Activated T-cell treated with anti-CD3 and anti-CD28 coated beads, Interleukin-2, amount 50 U/mL, for 72 hours (primary cell): ENCODE results near the gene KCNMA1. TPM values are rescaled to one million over a fixed set of nuclear protein-coding genes. Genes with fewer than 3 reads are reported as not detected.
A peak's percentile ranks its signal among the peaks of the same experiment; 100 is the strongest.

ENCODE experiments used
- ATAC-seq, 2 donors: fragments of 150-1000 bp; cut with Tn5 transposase; replicated peaks in 1 of 2; 2 replicates each; pipeline ENCODE4 v1.10.0; 2021; ENCODE audit warnings: moderate library complexity in 2 of 2, mild to moderate bottlenecking in 1 of 2
- DNase-seq, 2 donors: peaks; one replicate each; pipeline ENCODE4 v3.0.0; 2021 to 2022; ENCODE audit warnings: mixed read lengths in 1 of 2
- H3K27ac Mint-ChIP-seq: one replicate; pipeline ENCODE4 v1.8.0; 2022; ENCODE audit warnings: mild to moderate bottlenecking, moderate library complexity, mixed read lengths
- H3K27me3 Mint-ChIP-seq: one replicate; pipeline ENCODE4 v1.8.0; 2022; ENCODE audit warnings: low read depth, mixed read lengths
- H3K36me3 Mint-ChIP-seq, 2 donors: one replicate each; pipeline ENCODE4 v1.8.0; 2022; ENCODE audit warnings: mixed read lengths in 2 of 2, mild to moderate bottlenecking in 1 of 2; ENCODE audit not compliant: insufficient read depth in 2 of 2
- H3K4me1 Mint-ChIP-seq: one replicate; pipeline ENCODE4 v1.8.0; 2022; ENCODE audit warnings: low read depth, mixed read lengths
- H3K4me3 Mint-ChIP-seq, 2 donors: one replicate each; pipeline ENCODE4 v1.8.0; 2022; ENCODE audit warnings: mild to moderate bottlenecking in 2 of 2, mixed read lengths in 2 of 2, moderate library complexity in 2 of 2
- H3K9me3 Mint-ChIP-seq, 2 donors: one replicate each; pipeline ENCODE4 v1.8.0; 2022; ENCODE audit warnings: mixed read lengths in 2 of 2
- total RNA-seq, 2 donors: library from RNA; stranded (reverse); gene quantifications; one replicate each; pipeline ENCODE4 v1.2.3, GENCODE V29; 2022

Gene KCNMA1
- total RNA-seq, 2 donors from 2014 or later, result 0.55 to 1.0 TPM

- DNase-seq (no peak), ATAC-seq (no peak)
- no peaks in the 10 kb centered on the region for H3K36me3 Mint-ChIP-seq
- no peak overlapping the region for H3K4me3 Mint-ChIP-seq
- H3K4me1 Mint-ChIP-seq, result no peaks in the 10 kb centered on the region
- no peaks in the 10 kb centered on the region for H3K9me3 Mint-ChIP-seq
- H3K27ac Mint-ChIP-seq, result no peak overlapping the region
- H3K27me3 Mint-ChIP-seq, result peaks cover 19% of the 10 kb centered on the region
These were observed 124.4 kb downstream of the KCNMA1 start for GRCh38 chr10:77513220-77513619.

- DNase-seq, result no peak
- H3K27me3 Mint-ChIP-seq, result peaks cover 23% of the 10 kb centered on the region
- no peaks in the 10 kb centered on the region for H3K36me3 Mint-ChIP-seq
- H3K4me3 Mint-ChIP-seq, result no peak overlapping the region
- ATAC-seq, result no peak
- no peaks in the 10 kb centered on the region for H3K4me1 Mint-ChIP-seq
- no peak overlapping the region for H3K27ac Mint-ChIP-seq
- H3K9me3 Mint-ChIP-seq, result no peaks in the 10 kb centered on the region
These were observed 125.4 kb downstream of the KCNMA1 start for GRCh38 chr10:77512219-77512578.

- Mint-ChIP-seq H3K4me3 (no peak overlapping the region), H3K36me3 (no peaks in the 10 kb centered on the region), H3K4me1 (no peaks in the 10 kb centered on the region), H3K9me3 (no peaks in the 10 kb centered on the region), H3K27me3 (peaks cover 29% of the 10 kb centered on the region), H3K27ac (no peak overlapping the region)
- DNase-seq (no peak), ATAC-seq (no peak)
These were observed 126.0 kb downstream of the KCNMA1 start for GRCh38 chr10:77511498-77512218.

GRCh38 chr10:77510695-77511094 is 126.9 kb downstream of the KCNMA1 start:
- H3K9me3 Mint-ChIP-seq, result no peaks in the 10 kb centered on the region
- peaks cover 37% of the 10 kb centered on the region for H3K27me3 Mint-ChIP-seq
- ATAC-seq, result no peak
- DNase-seq, result no peak
- no peak overlapping the region for H3K27ac Mint-ChIP-seq
- no peak overlapping the region for H3K4me3 Mint-ChIP-seq
- H3K4me1 Mint-ChIP-seq, result no peaks in the 10 kb centered on the region
- no peaks in the 10 kb centered on the region for H3K36me3 Mint-ChIP-seq

- Mint-ChIP-seq H3K27ac (no peak overlapping the region), H3K36me3 (no peaks in the 10 kb centered on the region), H3K4me3 (no peak overlapping the region), H3K9me3 (no peaks in the 10 kb centered on the region), H3K27me3 (peaks cover 41% of the 10 kb centered on the region), H3K4me1 (peaks cover 4% of the 10 kb centered on the region)
- ATAC-seq (no peak), DNase-seq (no peak)
These were observed 127.3 kb downstream of the KCNMA1 start for GRCh38 chr10:77510294-77510693.

GRCh38 chr10:77509391-77509790 is 128.2 kb downstream of the KCNMA1 start:
- no peak for DNase-seq
- Mint-ChIP-seq H3K4me3 (no peak overlapping the region), H3K4me1 (peaks cover 5% of the 10 kb centered on the region), H3K27ac (no peak overlapping the region), H3K27me3 (peaks cover 43% of the 10 kb centered on the region), H3K9me3 (no peaks in the 10 kb centered on the region), H3K36me3 (no peaks in the 10 kb centered on the region)
- ATAC-seq, result no peak

- Mint-ChIP-seq H3K36me3 (no peaks in the 10 kb centered on the region), H3K4me3 (no peak overlapping the region), H3K9me3 (no peaks in the 10 kb centered on the region), H3K4me1 (peaks cover 5% of the 10 kb centered on the region), H3K27me3 (peaks cover 36% of the 10 kb centered on the region), H3K27ac (no peak overlapping the region)
- ATAC-seq, result no peak
- no peak for DNase-seq
These were observed 130.2 kb downstream of the KCNMA1 start for GRCh38 chr10:77507291-77507880.

- no peaks in the 10 kb centered on the region for H3K36me3 Mint-ChIP-seq
- no peak for ATAC-seq
- peaks cover 36% of the 10 kb centered on the region for H3K27me3 Mint-ChIP-seq
- H3K9me3 Mint-ChIP-seq, result no peaks in the 10 kb centered on the region
- DNase-seq, result no peak
- no peak overlapping the region for H3K27ac Mint-ChIP-seq
- H3K4me3 Mint-ChIP-seq, result no peak overlapping the region
- H3K4me1 Mint-ChIP-seq, result peaks cover 7% of the 10 kb centered on the region
These were observed 130.9 kb downstream of the KCNMA1 start for GRCh38 chr10:77506517-77507200.

GRCh38 chr10:77505431-77506334 is 131.9 kb downstream of the KCNMA1 start:
- H3K4me1 Mint-ChIP-seq, result peaks cover 17% of the 10 kb centered on the region
- H3K4me3 Mint-ChIP-seq, result no peak overlapping the region

GRCh38 chr10:77504873-77505257 is 132.7 kb downstream of the KCNMA1 start:
- no peak overlapping the region for H3K27ac Mint-ChIP-seq
- H3K27me3 Mint-ChIP-seq, result peaks cover 24% of the 10 kb centered on the region
- H3K36me3 Mint-ChIP-seq, result no peaks in the 10 kb centered on the region
- DNase-seq, result peak; percentile 8 to 15
- peaks cover 22% of the 10 kb centered on the region for H3K4me1 Mint-ChIP-seq
- H3K9me3 Mint-ChIP-seq, result no peaks in the 10 kb centered on the region
- H3K4me3 Mint-ChIP-seq, result no peak overlapping the region
- ATAC-seq, result no peak

More at GRCh38 chr10:77505431-77506334, 131.9 kb downstream of the KCNMA1 start:
- ATAC-seq (no peak), DNase-seq (no peak)
- H3K36me3 Mint-ChIP-seq, result no peaks in the 10 kb centered on the region
- H3K27me3 Mint-ChIP-seq, result peaks cover 31% of the 10 kb centered on the region
- H3K9me3 Mint-ChIP-seq, result no peaks in the 10 kb centered on the region
- H3K27ac Mint-ChIP-seq, result no peak overlapping the region

- no peak overlapping the region for H3K4me3 Mint-ChIP-seq
- no peaks in the 10 kb centered on the region for H3K36me3 Mint-ChIP-seq
- H3K4me1 Mint-ChIP-seq, result peaks cover 22% of the 10 kb centered on the region
- peaks cover 24% of the 10 kb centered on the region for H3K27me3 Mint-ChIP-seq
- no peak for DNase-seq
- no peaks in the 10 kb centered on the region for H3K9me3 Mint-ChIP-seq
- no peak overlapping the region for H3K27ac Mint-ChIP-seq
- ATAC-seq, result no peak
These were observed 133.3 kb downstream of the KCNMA1 start for GRCh38 chr10:77504196-77504872.

- peak; percentile 64 for ATAC-seq
These were observed 135.8 kb downstream of the KCNMA1 start for GRCh38 chr10:77501846-77502261.

More at GRCh38 chr10:77501846-77502261, 135.8 kb downstream of the KCNMA1 start:
- no peaks in the 10 kb centered on the region for H3K36me3 Mint-ChIP-seq
- H3K9me3 Mint-ChIP-seq, result no peaks in the 10 kb centered on the region
- H3K27me3 Mint-ChIP-seq, result peaks cover 26% of the 10 kb centered on the region
- peak overlapping the region; percentile 6 to 33 for H3K4me3 Mint-ChIP-seq
- no peak overlapping the region for H3K27ac Mint-ChIP-seq
- H3K4me1 Mint-ChIP-seq, result peaks cover 22% of the 10 kb centered on the region
- peak in 1 of 2 donors; percentile 4 for DNase-seq
